GM21447 (cell line): ENCODE results near the gene H3-3A.

Experiments
- ATAC-seq: cut with Tn5 transposase; IDR thresholded peaks from one replicate; pipeline ENCODE4 v1.9.1; 2021; ENCODE audit not compliant: unreplicated experiment

Gene H3-3A

DNA sequence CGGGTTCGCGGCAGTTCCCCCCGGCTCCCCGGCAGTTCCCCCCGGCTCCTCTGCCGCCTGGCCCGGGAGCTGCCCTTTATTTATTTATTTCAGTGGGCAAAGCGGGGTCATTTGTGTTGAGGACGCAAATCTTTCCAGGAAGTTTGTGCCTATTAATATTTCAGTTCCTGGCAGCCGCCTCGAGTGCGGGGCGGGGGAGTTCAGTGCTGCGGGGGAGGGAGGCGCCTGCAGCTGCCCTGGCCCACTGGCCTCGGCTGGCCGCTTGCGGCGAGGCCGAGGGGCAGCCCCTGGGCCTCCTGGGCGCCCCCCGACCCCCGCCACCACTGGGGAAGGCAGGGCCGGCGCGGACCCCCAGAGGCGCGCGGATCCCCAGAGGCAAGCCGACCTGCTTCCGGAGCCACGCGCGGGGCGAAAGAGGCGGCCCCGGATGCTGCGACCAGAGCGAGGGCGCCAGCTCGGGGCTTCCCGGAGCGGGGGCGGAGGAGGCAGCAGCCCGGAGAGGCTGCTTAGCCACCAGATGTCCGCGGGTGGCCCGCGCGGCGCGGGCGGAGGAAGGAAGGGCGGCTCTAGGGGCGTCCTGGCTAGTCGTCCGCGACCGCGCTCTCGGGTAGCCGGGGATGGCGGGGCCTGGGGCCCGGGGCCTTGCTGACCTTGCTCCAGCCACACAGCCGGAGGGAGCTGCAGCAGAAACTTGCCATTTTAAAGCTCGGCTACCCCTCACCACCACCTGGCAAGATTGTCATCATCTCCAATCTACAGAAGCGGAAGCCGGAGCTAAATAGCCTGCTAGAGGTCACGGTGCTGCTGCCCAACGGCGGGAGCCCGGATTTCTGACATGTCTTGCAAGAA, 48.0 kb downstream of the H3-3A start:
- ATAC-seq: peak; percentile 77

DNA sequence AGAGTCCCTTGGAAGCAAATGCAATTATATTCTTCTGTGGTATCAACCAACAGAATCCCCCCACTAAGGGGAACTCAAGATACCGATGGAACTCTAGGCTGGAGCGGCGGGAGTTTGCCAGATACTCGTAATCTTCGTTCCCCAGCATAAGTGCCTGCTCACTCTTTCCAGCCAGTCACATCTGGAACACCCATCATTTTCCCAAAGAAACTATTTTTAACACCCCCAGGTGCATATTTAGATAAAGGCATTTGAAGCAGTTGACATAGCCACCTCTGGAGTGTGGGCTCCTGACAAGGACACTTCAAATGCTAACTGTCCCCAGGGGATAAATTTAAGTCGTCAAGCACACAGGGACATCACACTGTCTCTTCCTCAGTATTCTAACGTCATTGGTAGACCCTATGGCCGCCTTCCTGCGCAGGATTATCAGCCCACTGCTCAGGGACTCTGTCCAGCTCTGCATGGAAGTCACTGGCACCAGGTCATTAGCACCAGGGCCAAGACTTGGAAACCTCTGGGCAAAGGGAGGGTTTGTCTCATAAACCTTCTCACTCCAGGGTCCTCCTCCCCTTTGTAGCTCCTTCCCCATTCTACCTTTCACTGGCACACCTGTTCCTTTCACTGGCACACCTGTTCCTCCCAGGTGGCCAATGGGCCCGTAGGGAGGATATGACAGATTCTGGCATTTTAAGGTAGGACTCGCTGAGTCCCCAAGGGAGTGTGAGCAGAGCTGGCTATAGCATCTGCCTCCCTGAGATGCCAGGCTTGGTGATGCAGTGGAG, 48.8 kb downstream of the H3-3A start:
- ATAC-seq: no peak

DNA sequence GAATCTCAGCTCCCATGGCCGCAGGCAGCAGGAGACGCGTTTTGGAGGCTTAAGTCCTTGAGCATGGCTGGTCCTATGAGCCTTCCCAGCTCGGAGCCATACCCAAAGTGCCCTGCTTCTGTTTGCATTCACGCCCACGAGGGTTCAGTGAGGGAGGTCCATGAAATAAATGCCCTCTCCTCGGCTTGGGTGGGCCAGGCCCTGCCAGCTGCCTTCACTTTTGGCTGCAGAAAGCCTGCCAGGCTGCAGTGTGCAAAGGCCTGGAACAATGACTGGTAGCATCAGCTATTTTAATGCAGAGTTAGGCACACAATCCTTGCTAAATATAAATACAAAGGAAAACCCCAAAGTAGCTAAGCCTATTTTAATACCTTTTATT, 49.4 kb downstream of the H3-3A start:
- no peak for ATAC-seq

DNA sequence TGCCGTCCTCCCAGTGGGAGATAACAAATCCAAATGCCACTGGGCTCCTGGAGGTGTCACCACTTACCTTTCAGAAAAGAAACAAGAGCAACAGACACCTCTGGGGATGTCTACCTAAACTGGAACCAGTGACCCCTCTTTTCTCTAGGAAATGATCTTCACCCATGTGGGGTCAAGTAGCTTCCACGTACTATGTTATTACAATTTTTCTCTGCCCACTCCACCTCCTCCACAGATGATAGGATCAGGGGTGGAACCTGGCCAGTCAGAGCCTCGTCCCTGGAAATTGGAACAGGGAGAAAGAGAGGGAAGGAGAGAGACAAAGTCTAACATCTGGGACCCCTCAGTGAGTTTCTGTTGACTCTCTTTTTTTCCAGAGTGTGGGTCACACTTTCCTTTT, 50.1 kb downstream of the H3-3A start:
- ATAC-seq: no peak

DNA sequence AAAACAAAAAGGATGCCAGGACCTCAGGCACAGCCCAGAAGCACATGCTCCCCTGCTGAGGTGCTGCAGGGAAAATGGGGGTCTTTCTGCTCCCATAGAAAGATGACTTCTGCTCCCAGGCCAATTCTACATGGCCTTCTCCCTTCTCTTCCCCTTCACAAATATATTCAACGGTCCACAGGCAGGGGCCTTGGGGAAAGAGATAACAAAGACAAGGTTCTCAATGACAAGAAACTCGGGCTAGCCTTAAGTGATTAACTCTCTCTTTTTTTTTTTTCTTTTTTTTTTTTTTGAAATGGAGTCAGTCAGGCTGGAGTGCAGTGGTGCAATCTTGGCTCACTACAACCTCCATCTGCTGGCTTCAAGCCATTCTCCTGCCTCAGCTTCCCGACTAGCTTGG, 54.2 kb downstream of the H3-3A start:
- no peak for ATAC-seq

DNA sequence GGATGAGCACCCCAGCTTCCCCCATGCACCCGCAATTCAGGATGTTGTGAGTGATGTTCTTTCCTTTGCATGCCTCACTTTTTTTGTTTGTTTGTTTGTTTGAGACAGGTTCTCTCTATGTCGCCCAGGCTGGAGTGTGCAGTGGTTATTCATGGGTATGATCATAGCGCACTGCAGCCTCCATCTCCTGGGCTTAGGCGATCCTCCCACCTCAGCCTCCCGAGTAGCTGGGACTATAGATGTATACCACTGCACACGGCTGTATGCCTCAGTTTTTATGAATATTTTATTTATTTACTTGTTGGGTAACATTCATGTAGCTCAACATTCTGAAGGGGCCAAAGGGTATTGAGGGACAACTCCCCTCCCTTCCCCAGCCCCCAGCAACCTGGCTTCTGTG, 54.8 kb downstream of the H3-3A start:
- no peak for ATAC-seq

DNA sequence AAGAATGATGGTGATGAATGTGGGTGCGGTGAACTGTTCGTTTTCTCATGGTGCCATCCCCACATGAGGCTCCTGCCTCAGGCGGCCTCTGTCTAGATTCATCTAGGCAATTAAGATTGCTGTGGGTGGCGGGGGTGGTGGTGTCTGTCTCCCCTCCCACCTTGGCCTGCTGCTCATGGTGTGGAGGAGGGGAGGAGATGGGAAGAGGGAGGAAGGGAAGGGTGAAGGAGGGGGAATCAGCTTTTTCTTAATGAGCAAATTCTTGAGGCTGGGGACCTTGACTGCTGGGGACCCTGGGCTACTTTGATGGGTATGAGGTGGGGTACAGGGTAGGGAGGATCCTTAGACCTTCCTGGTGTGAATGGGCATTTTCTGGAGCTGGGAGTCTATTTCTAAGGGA, 55.8 kb downstream of the H3-3A start:
- no peak for ATAC-seq

DNA sequence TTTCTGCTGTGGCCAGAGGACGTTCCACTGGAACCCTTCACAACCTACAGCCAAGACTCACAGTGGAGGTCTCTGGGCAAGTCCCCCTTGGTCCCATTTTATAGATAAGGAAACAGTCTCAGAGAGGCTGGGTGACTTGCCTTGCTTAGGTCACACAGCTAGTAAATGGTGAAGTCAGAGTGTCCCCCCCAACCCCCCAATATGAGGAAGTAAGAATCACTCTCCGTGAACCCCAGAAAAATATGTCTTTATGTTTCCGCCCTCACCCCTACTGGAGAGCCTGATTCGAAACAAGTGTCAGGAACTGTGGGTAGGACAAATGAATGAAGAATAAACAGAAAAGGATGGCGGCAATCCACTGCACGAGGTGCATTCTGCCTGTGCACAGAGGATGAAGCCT, 56.7 kb downstream of the H3-3A start:
- no peak for ATAC-seq

DNA sequence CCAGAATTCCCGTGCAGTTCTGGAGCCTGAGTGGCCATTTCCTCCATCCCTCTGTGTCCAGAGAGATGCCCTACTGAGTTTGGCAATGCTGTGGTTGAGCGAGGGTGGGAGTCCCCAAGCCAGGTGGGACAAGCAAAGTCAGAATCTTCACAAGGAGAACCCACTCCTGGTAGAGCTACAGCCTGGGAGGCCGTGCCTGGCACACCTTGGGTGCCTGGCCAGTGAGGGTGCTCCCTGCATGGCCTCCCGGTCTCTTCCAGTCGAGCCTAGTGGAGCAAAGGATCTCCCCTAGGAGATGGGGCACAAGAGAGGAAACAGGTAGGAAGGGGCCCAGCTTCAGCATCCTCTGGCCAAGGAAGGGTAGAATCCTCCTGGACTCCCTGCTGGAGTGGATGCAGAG, 57.9 kb downstream of the H3-3A start:
- ATAC-seq: no peak

DNA sequence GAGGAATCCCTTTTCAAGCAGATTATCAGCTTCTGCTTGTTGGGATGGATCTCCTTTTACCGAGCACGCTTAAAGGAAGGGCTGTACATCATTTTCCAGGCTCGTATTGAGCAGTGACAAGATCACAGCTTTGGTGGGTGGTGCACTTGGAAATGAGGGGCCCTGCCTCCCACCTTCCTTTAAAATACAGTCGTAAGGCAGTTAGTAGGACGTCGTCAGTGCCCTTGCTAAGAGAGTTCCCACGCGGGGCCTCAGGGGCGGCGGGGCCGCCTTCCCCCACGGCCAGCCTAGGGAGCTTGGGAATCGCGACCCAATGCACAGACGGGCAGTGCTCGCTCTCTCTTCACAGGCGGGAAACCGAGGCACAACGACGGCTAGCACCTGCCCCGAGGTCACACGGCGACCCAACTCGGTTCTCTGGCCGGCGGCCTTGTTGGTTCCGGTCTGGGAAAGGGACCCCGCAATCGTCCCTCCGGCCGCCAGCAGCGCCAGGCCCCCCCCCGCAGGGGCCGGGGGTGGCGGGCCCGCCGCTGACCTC, 58.6 kb downstream of the H3-3A start:
- no peak for ATAC-seq
